ENCODE measurements around the gene TLCD3B.
A peak's percentile ranks its signal among the peaks of the same experiment; 100 is the strongest.

Gene TLCD3B, protein sequence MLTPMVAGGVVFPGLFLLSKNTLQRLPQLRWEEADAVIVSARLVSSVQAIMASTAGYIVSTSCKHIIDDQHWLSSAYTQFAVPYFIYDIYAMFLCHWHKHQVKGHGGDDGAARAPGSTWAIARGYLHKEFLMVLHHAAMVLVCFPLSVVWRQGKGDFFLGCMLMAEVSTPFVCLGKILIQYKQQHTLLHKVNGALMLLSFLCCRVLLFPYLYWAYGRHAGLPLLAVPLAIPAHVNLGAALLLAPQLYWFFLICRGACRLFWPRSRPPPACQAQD

GRCh38 chr16:30030841-30031413, at the start of gene TLCD3B:
TSS of gene TLCD3B (minus strand) at chr16:30031271. CDS start at chr16:30030527, 744 bp downstream.
- no peak within 1 kb of the TSS for H3K27ac ChIP-seq (ENCODE audit: low read length)
- peaks cover 41% of the 10 kb centered on the region for H3K27me3 ChIP-seq (ENCODE audit: insufficient read depth, low read length)
- peak within 1 kb of the TSS; percentile 77 for H3K4me3 ChIP-seq (ENCODE audit: low read length)
- 0 out of 2 replicates have a peak, but pooled peaks cover 3% of the 10 kb centered on the region for H3K36me3 ChIP-seq (ENCODE audit: insufficient read depth, low read depth, low read length)
- peaks cover 11% of the 10 kb centered on the region; the same call in 1 of the 2 replicates for H3K4me1 ChIP-seq (ENCODE audit: insufficient read depth, low read length)
- no peaks in the 10 kb centered on the region for H3K9me3 ChIP-seq (ENCODE audit: insufficient read depth, low read depth, low read length)
- peak within 1 kb of the TSS; percentile 73; the same call in 1 of the 2 replicates for H3K9ac ChIP-seq (ENCODE audit: low read depth, low read length)

GRCh38 chr16:30079480-30079879, 48.4 kb upstream of the TLCD3B start:
- peaks cover 4% of the 10 kb centered on the region; the same call in 1 of the 2 replicates for H3K4me1 ChIP-seq (ENCODE audit: insufficient read depth, low read length)
- H3K27me3 ChIP-seq (ENCODE audit: insufficient read depth, low read length) = no peaks in the 10 kb centered on the region
- H3K4me3 ChIP-seq (ENCODE audit: low read length) = no peak overlapping the region
- H3K27ac ChIP-seq (ENCODE audit: low read length) = no peak overlapping the region
- no peak overlapping the region for H3K9ac ChIP-seq (ENCODE audit: low read depth, low read length)
- no peaks in the 10 kb centered on the region for H3K9me3 ChIP-seq (ENCODE audit: insufficient read depth, low read depth, low read length)
- H3K36me3 ChIP-seq (ENCODE audit: insufficient read depth, low read depth, low read length) = peaks cover 71% of the 10 kb centered on the region

DNA sequence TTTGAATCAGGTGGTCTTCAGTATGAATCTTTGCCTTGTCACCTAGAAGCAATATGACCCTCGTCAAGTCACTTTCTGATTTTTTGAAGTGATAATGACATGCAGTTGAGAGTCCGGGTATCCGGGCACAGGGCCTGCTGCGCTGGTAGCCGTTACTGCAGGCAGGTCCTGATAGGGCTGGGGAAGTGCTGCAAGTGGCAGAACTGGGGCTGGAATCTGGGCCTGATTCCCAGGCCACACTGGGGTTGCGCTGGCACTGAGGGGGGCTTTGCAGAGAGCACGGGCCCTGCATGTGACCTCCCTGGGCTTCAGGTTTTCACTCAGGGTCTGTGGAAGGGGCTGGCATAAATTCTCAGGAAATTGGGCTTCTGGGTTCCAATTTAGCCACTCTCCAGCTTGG, 47.7 kb upstream of the TLCD3B start:
- no peaks in the 10 kb centered on the region for H3K9me3 ChIP-seq (ENCODE audit: insufficient read depth, low read depth, low read length)
- no peak overlapping the region for H3K9ac ChIP-seq (ENCODE audit: low read depth, low read length)
- H3K27me3 ChIP-seq (ENCODE audit: insufficient read depth, low read length) = no peaks in the 10 kb centered on the region
- H3K4me1 ChIP-seq (ENCODE audit: insufficient read depth, low read length) = peaks cover 4% of the 10 kb centered on the region; the same call in 1 of the 2 replicates
- peaks cover 64% of the 10 kb centered on the region for H3K36me3 ChIP-seq (ENCODE audit: insufficient read depth, low read depth, low read length)
- no peak overlapping the region for H3K27ac ChIP-seq (ENCODE audit: low read length)
- no peak overlapping the region for H3K4me3 ChIP-seq (ENCODE audit: low read length)

GRCh38 chr16:30077656-30078055, 46.6 kb upstream of the TLCD3B start:
- H3K4me1 ChIP-seq (ENCODE audit: insufficient read depth, low read length) = peaks cover 4% of the 10 kb centered on the region; the same call in 1 of the 2 replicates
- no peaks in the 10 kb centered on the region for H3K9me3 ChIP-seq (ENCODE audit: insufficient read depth, low read depth, low read length)
- no peak overlapping the region; the same call in 1 of the 2 replicates for H3K4me3 ChIP-seq (ENCODE audit: low read length)
- no peak overlapping the region for H3K9ac ChIP-seq (ENCODE audit: low read depth, low read length)
- H3K36me3 ChIP-seq (ENCODE audit: insufficient read depth, low read depth, low read length) = peaks cover 53% of the 10 kb centered on the region
- no peaks in the 10 kb centered on the region for H3K27me3 ChIP-seq (ENCODE audit: insufficient read depth, low read length)
- no peak overlapping the region for H3K27ac ChIP-seq (ENCODE audit: low read length)

- no peaks in the 10 kb centered on the region for H3K27me3 ChIP-seq (ENCODE audit: insufficient read depth, low read length)
- peak overlapping the region; percentile 89 for H3K9ac ChIP-seq (ENCODE audit: low read depth, low read length)
- peaks cover 53% of the 10 kb centered on the region for H3K36me3 ChIP-seq (ENCODE audit: insufficient read depth, low read depth, low read length)
- H3K9me3 ChIP-seq (ENCODE audit: insufficient read depth, low read depth, low read length) = no peaks in the 10 kb centered on the region
- peak overlapping the region; percentile 93 for H3K4me3 ChIP-seq (ENCODE audit: low read length)
- H3K4me1 ChIP-seq (ENCODE audit: insufficient read depth, low read length) = peaks cover 4% of the 10 kb centered on the region; the same call in 1 of the 2 replicates
- no peak overlapping the region for H3K27ac ChIP-seq (ENCODE audit: low read length)
Measured at GRCh38 chr16:30076276-30076791, 45.3 kb upstream of the TLCD3B start.

- no peaks in the 10 kb centered on the region for H3K9me3 ChIP-seq (ENCODE audit: insufficient read depth, low read depth, low read length)
- H3K36me3 ChIP-seq (ENCODE audit: insufficient read depth, low read depth, low read length) = peaks cover 53% of the 10 kb centered on the region
- H3K4me3 ChIP-seq (ENCODE audit: low read length) = peak within 1 kb of the TSS; percentile 93
- no peaks in the 10 kb centered on the region for H3K27me3 ChIP-seq (ENCODE audit: insufficient read depth, low read length)
- H3K27ac ChIP-seq (ENCODE audit: low read length) = peak within 1 kb of the TSS; percentile 58
- H3K9ac ChIP-seq (ENCODE audit: low read depth, low read length) = peak within 1 kb of the TSS; percentile 89
- H3K4me1 ChIP-seq (ENCODE audit: insufficient read depth, low read length) = peaks cover 4% of the 10 kb centered on the region; the same call in 1 of the 2 replicates
Measured at GRCh38 chr16:30075503-30076275, 44.6 kb upstream of the TLCD3B start, which contains the start of gene PPP4C. TSS of gene PPP4C (plus strand) at chr16:30075994. CDS start at chr16:30076378, 384 bp downstream.

DNA sequence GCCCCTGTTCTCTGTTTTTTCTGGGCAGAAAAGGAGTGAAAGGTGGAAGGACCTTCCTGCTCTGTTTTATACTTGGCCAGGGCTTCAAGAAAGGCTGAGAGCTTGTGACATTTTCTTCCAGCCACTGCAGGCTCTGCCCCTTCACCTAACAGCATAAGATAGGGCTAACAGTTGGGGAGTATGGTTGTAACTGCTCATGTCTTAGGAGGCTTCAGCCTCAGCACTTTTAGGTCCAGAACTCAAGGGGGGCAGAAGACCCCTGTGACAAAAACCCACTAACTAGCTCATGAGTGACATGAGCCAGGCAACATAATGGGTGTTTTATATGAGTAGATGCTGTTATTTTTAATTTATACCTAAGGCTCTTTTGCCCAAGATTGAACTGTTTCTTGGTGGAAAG, 39.4 kb upstream of the TLCD3B start:
- peaks cover 58% of the 10 kb centered on the region for H3K36me3 ChIP-seq (ENCODE audit: insufficient read depth, low read depth, low read length)
- no peaks in the 10 kb centered on the region for H3K27me3 ChIP-seq (ENCODE audit: insufficient read depth, low read length)
- H3K4me1 ChIP-seq (ENCODE audit: insufficient read depth, low read length) = peaks cover 6% of the 10 kb centered on the region; the same call in 1 of the 2 replicates
- H3K9ac ChIP-seq (ENCODE audit: low read depth, low read length) = no peak overlapping the region
- no peak overlapping the region for H3K27ac ChIP-seq (ENCODE audit: low read length)
- no peak overlapping the region for H3K4me3 ChIP-seq (ENCODE audit: low read length)
- no peaks in the 10 kb centered on the region for H3K9me3 ChIP-seq (ENCODE audit: insufficient read depth, low read depth, low read length)

DNA sequence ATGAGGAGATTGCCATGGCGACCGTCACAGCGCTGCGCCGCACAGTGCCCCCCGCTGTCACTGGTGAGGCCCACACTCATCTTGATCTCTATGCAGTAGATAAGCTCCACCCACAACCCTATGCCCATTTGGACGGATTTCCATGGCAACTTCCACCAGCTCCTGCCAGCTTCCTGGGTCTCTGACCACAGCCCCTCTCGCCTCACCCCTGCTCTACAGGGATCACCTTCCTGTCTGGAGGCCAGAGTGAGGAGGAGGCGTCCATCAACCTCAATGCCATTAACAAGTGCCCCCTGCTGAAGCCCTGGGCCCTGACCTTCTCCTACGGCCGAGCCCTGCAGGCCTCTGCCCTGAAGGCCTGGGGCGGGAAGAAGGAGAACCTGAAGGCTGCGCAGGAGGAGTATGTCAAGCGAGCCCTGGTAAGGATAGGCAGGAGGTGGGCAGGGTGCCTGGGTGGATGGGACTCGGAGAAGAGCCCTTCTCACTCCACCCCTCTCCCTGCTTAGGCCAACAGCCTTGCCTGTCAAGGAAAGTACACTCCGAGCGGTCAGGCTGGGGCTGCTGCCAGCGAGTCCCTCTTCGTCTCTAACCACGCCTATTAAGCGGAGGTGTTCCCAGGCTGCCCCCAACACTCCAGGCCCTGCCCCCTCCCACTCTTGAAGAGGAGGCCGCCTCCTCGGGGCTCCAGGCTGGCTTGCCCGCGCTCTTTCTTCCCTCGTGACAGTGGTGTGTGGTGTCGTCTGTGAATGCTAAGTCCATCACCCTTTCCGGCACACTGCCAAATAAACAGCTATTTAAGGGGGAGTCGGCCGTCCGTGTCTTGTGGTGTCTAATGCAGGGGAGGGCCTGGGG, 38.8 kb upstream of the TLCD3B start:
- Histone ChIP-seq H3K4me1 (ENCODE audit: insufficient read depth, low read length) (peaks cover 6% of the 10 kb centered on the region; the same call in 1 of the 2 replicates), H3K27ac (ENCODE audit: low read length) (no peak overlapping the region), H3K9me3 (ENCODE audit: insufficient read depth, low read depth, low read length) (no peaks in the 10 kb centered on the region), H3K4me3 (ENCODE audit: low read length) (no peak overlapping the region), H3K36me3 (ENCODE audit: insufficient read depth, low read depth, low read length) (peaks cover 58% of the 10 kb centered on the region), H3K27me3 (ENCODE audit: insufficient read depth, low read length) (no peaks in the 10 kb centered on the region), H3K9ac (ENCODE audit: low read depth, low read length) (no peak overlapping the region)

DNA sequence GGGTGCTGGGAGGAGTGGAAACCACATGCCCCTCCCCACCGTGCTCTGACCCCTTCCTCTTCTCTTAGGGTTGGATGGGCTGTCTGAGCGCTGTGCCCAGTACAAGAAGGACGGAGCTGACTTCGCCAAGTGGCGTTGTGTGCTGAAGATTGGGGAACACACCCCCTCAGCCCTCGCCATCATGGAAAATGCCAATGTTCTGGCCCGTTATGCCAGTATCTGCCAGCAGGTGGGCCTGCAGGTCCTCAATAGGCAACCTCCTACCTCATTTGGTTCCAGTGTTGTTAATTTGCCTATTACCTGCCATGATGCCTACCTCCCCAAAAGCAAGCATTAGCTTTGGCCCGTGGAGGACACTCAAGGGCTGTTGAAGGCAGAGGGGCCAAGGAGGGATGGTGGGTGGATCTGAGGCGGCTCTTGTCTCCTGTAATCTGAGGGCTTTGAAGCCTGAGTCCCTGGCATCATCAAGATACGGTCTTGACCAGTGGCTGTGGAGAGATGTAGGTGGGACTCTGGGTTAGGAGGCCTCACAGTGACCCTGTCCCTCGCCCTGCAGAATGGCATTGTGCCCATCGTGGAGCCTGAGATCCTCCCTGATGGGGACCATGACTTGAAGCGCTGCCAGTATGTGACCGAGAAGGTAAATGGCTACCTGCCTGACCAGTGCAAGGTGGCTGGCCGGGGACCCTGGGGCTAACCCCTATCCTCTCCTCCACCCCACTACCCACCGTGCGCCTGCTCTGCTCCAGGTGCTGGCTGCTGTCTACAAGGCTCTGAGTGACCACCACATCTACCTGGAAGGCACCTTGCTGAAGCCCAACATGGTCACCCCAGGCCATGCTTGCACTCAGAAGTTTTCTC, 37.9 kb upstream of the TLCD3B start:
- Histone ChIP-seq H3K4me3 (ENCODE audit: low read length) (no peak overlapping the region), H3K4me1 (ENCODE audit: insufficient read depth, low read length) (peaks cover 6% of the 10 kb centered on the region; the same call in 1 of the 2 replicates), H3K27ac (ENCODE audit: low read length) (no peak overlapping the region), H3K9me3 (ENCODE audit: insufficient read depth, low read depth, low read length) (no peaks in the 10 kb centered on the region), H3K9ac (ENCODE audit: low read depth, low read length) (no peak overlapping the region), H3K27me3 (ENCODE audit: insufficient read depth, low read length) (no peaks in the 10 kb centered on the region), H3K36me3 (ENCODE audit: insufficient read depth, low read depth, low read length) (peaks cover 58% of the 10 kb centered on the region)

- peaks cover 8% of the 10 kb centered on the region; the same call in 1 of the 2 replicates for H3K4me1 ChIP-seq (ENCODE audit: insufficient read depth, low read length)
- H3K27ac ChIP-seq (ENCODE audit: low read length) = no peak overlapping the region
- peaks cover 58% of the 10 kb centered on the region for H3K36me3 ChIP-seq (ENCODE audit: insufficient read depth, low read depth, low read length)
- H3K27me3 ChIP-seq (ENCODE audit: insufficient read depth, low read length) = no peaks in the 10 kb centered on the region
- no peaks in the 10 kb centered on the region for H3K9me3 ChIP-seq (ENCODE audit: insufficient read depth, low read depth, low read length)
- no peak overlapping the region for H3K4me3 ChIP-seq (ENCODE audit: low read length)
- no peak overlapping the region for H3K9ac ChIP-seq (ENCODE audit: low read depth, low read length)
Measured at GRCh38 chr16:30068333-30068732, 37.3 kb upstream of the TLCD3B start.

Measured in iPS-20b (cell line).